MM.1S (cell line): ENCODE data around the gene RELN.

Experiments
- EZH2 ChIP-seq: fragments of 300-600 bp; sonication (generic); optimal IDR thresholded peaks from 2 replicates; pipeline ENCODE3; 2017; ENCODE audit warnings: low read depth, mild to moderate bottlenecking, antibody characterized with exemption, low read length, mixed read lengths
- EZH2phosphoT487 ChIP-seq: fragments of 300-600 bp; sonication (generic); IDR thresholded peaks from 2 replicates; pipeline ENCODE4 v1.6.1; 2018; ENCODE audit warnings: antibody characterized with exemption, low read length
- TF ChIP-seq, protein P1 (sequence below): fragments of 300-600 bp; sonication (generic); IDR thresholded peaks from 2 replicates; pipeline ENCODE4 v1.5.1; 2016; ENCODE audit warnings: antibody characterized with exemption, low read length, mixed read lengths

DNA sequence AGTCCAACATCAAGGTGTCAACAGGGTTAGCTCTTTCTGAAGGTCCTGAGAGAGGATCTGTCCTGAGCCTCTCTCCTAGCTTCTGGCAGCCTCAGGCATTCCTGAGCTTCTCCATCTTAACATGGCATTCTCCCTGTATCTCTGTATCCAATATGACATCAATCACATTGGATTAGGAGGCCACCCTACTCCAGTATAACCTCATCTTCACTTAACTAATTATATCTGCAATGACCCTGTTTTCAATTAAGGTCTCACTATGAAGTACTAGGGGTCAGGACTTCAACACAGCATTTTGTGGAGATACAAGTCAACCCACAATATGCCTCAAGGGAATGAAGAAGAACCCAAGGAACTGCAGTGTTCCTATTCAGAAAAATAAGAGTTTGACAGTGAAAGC is 133.8 kb downstream of the RELN start:
- TF ChIP-seq EZH2phosphoT487 (no peak), EZH2 (no peak)
- TF ChIP-seq, protein P1, sequence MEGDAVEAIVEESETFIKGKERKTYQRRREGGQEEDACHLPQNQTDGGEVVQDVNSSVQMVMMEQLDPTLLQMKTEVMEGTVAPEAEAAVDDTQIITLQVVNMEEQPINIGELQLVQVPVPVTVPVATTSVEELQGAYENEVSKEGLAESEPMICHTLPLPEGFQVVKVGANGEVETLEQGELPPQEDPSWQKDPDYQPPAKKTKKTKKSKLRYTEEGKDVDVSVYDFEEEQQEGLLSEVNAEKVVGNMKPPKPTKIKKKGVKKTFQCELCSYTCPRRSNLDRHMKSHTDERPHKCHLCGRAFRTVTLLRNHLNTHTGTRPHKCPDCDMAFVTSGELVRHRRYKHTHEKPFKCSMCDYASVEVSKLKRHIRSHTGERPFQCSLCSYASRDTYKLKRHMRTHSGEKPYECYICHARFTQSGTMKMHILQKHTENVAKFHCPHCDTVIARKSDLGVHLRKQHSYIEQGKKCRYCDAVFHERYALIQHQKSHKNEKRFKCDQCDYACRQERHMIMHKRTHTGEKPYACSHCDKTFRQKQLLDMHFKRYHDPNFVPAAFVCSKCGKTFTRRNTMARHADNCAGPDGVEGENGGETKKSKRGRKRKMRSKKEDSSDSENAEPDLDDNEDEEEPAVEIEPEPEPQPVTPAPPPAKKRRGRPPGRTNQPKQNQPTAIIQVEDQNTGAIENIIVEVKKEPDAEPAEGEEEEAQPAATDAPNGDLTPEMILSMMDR: no peak
